ENCODE measurements around the gene MCEMP1.

DNA sequence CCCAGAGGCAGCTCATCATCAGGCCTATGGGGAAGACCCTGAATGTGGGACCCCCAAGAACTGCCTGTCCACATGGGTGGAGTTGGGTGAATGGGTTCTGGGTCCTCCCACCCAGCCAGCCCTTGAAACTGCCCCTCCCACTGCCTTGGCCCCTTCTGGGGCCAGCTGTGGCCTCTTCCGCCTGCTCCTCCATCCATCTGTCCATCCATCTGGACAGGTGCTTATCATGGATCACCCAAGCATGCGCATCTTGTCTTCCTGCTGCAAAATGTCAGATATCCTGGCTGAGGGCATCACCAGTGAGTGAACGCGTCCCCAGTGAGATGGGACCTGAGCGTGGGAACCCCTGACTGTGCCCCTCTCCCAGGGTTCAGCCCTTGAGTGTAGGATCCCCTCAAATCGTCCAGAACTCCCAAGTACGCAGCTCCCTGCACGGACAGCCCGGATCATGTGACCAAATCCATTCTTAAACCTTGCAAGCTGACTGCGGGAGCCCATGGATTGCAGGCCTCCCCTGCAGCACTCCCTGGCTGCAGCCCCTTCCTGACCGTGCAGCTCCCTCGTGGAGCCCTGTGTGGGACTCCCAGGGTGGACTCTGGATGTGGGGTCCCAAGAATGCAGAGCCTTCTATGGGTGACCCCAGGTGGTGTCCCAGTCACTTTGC lies 38.0 kb upstream of the MCEMP1 start:
- TF ChIP-seq, protein P1, sequence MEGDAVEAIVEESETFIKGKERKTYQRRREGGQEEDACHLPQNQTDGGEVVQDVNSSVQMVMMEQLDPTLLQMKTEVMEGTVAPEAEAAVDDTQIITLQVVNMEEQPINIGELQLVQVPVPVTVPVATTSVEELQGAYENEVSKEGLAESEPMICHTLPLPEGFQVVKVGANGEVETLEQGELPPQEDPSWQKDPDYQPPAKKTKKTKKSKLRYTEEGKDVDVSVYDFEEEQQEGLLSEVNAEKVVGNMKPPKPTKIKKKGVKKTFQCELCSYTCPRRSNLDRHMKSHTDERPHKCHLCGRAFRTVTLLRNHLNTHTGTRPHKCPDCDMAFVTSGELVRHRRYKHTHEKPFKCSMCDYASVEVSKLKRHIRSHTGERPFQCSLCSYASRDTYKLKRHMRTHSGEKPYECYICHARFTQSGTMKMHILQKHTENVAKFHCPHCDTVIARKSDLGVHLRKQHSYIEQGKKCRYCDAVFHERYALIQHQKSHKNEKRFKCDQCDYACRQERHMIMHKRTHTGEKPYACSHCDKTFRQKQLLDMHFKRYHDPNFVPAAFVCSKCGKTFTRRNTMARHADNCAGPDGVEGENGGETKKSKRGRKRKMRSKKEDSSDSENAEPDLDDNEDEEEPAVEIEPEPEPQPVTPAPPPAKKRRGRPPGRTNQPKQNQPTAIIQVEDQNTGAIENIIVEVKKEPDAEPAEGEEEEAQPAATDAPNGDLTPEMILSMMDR (IDR thresholded peaks at IDR 0.05) = no peak
- no peak for TF ChIP-seq CHD2 (IDR thresholded peaks at IDR 0.05; ENCODE audit: low read length, partially characterized antibody)
- no peak for TF ChIP-seq KDM1A (IDR thresholded peaks at IDR 0.05; ENCODE audit: low read depth)
- TF ChIP-seq HDAC2 (IDR thresholded peaks at IDR 0.05) = no peak
- TF ChIP-seq GATA3 (IDR thresholded peaks at IDR 0.05; ENCODE audit: borderline replicate concordance) = no peak
- TF ChIP-seq POLR2A (IDR thresholded peaks at IDR 0.05; ENCODE audit: low read length) = no peak
- TF ChIP-seq SMC3 (IDR thresholded peaks at IDR 0.05) = no peak
- TF ChIP-seq EP300 (IDR thresholded peaks at IDR 0.05) = no peak
